ENCODE results near the gene CPNE4. TPM values are rescaled to one million over a fixed set of nuclear protein-coding genes. Genes with fewer than 3 reads are reported as not detected.
"Not testable (repeated sequence)": the region's sequence is repeated elsewhere in the genome, so short reads cannot be mapped to it uniquely, and the experiment has no call there.

Gene CPNE4
- total RNA-seq, 1 donor from 2014 or later: not detected

GRCh38 chr3:132071043-132071442, 36.2 kb upstream of the CPNE4 start:
- no peaks in the 10 kb centered on the region for H3K4me1 Mint-ChIP-seq (ENCODE audit: low read depth)
- H3K4me3 Mint-ChIP-seq (ENCODE audit: unreplicated experiment): no peak overlapping the region
- H3K27me3 Mint-ChIP-seq (ENCODE audit: low read depth): peaks cover 7% of the 10 kb centered on the region
- TF ChIP-seq CTCF (IDR thresholded peaks at IDR 0.05): no peak
- H3K27ac Mint-ChIP-seq (ENCODE audit: unreplicated experiment): no peak overlapping the region
- DNase-seq (ENCODE audit: low spot score): no peak
- H3K36me3 Mint-ChIP-seq (ENCODE audit: low read depth): no peaks in the 10 kb centered on the region
- H3K9me3 Mint-ChIP-seq (ENCODE audit: low read depth): no peaks in the 10 kb centered on the region

- Mint-ChIP-seq H3K27me3 (ENCODE audit: low read depth) (peaks cover 4% of the 10 kb centered on the region), H3K4me1 (ENCODE audit: low read depth) (no peaks in the 10 kb centered on the region), H3K27ac (ENCODE audit: unreplicated experiment) (no peak overlapping the region), H3K4me3 (ENCODE audit: unreplicated experiment) (no peak overlapping the region), H3K9me3 (ENCODE audit: low read depth) (peaks cover 9% of the 10 kb centered on the region), H3K36me3 (ENCODE audit: low read depth) (no peaks in the 10 kb centered on the region)
- DNase-seq (ENCODE audit: low spot score): no peak
- TF ChIP-seq CTCF (IDR thresholded peaks at IDR 0.05): no peak
Measured at GRCh38 chr3:132064114-132064513, 29.3 kb upstream of the CPNE4 start.

GRCh38 chr3:132062535-132062934, 27.7 kb upstream of the CPNE4 start:
- no peak overlapping the region for H3K27ac Mint-ChIP-seq (ENCODE audit: unreplicated experiment)
- no peaks in the 10 kb centered on the region for H3K4me1 Mint-ChIP-seq (ENCODE audit: low read depth)
- peaks cover 9% of the 10 kb centered on the region for H3K9me3 Mint-ChIP-seq (ENCODE audit: low read depth)
- DNase-seq (ENCODE audit: low spot score): no peak
- no peak for TF ChIP-seq CTCF (IDR thresholded peaks at IDR 0.05)
- no peaks in the 10 kb centered on the region for H3K36me3 Mint-ChIP-seq (ENCODE audit: low read depth)
- H3K27me3 Mint-ChIP-seq (ENCODE audit: low read depth): peaks cover 9% of the 10 kb centered on the region
- no peak overlapping the region for H3K4me3 Mint-ChIP-seq (ENCODE audit: unreplicated experiment)

GRCh38 chr3:132055872-132056271, 21.1 kb upstream of the CPNE4 start:
- Mint-ChIP-seq H3K36me3 (ENCODE audit: low read depth) (no peaks in the 10 kb centered on the region), H3K4me3 (ENCODE audit: unreplicated experiment) (no peak overlapping the region), H3K9me3 (ENCODE audit: low read depth) (peaks cover 5% of the 10 kb centered on the region), H3K4me1 (ENCODE audit: low read depth) (no peaks in the 10 kb centered on the region), H3K27ac (ENCODE audit: unreplicated experiment) (no peak overlapping the region), H3K27me3 (ENCODE audit: low read depth) (peaks cover 13% of the 10 kb centered on the region)
- no peak for DNase-seq (ENCODE audit: low spot score)
- no peak for TF ChIP-seq CTCF (IDR thresholded peaks at IDR 0.05)

- Mint-ChIP-seq H3K4me3 (ENCODE audit: unreplicated experiment) (no peak overlapping the region), H3K4me1 (ENCODE audit: low read depth) (no peaks in the 10 kb centered on the region), H3K9me3 (ENCODE audit: low read depth) (peaks cover 2% of the 10 kb centered on the region), H3K27me3 (ENCODE audit: low read depth) (peaks cover 6% of the 10 kb centered on the region), H3K27ac (ENCODE audit: unreplicated experiment) (no peak overlapping the region), H3K36me3 (ENCODE audit: low read depth) (no peaks in the 10 kb centered on the region)
- TF ChIP-seq CTCF (IDR thresholded peaks at IDR 0.05): no peak
- no peak for DNase-seq (ENCODE audit: low spot score)
Measured at GRCh38 chr3:132047209-132047608, 12.4 kb upstream of the CPNE4 start.

- not testable (repeated sequence) for DNase-seq (ENCODE audit: low spot score); H3K36me3 Mint-ChIP-seq (ENCODE audit: low read depth); H3K4me3 Mint-ChIP-seq (ENCODE audit: unreplicated experiment); H3K27ac Mint-ChIP-seq (ENCODE audit: unreplicated experiment); H3K9me3 Mint-ChIP-seq (ENCODE audit: low read depth); H3K4me1 Mint-ChIP-seq (ENCODE audit: low read depth)
- peaks cover 18% of the 10 kb centered on the region for H3K27me3 Mint-ChIP-seq (ENCODE audit: low read depth)
Measured at GRCh38 chr3:132044874-132045273, 10.1 kb upstream of the CPNE4 start.
